SU-DHL-6 (cell line): Measurements from ENCODE around the gene MAP3K10.
"Not testable (repeated sequence)": the region's sequence is repeated elsewhere in the genome, so short reads cannot be mapped to it uniquely, and the experiment has no call there.

Source experiments
- CTCF ChIP-seq: fragments of 200-600 bp; sonication (generic); IDR thresholded peaks from one replicate; pipeline ENCODE4 v1.5.1; 2017; ENCODE audit warnings: antibody characterized with exemption, mild to moderate bottlenecking, low read length, moderate library complexity; ENCODE audit not compliant: insufficient read depth, poor library complexity, severe bottlenecking
- EZH2phosphoT487 ChIP-seq: fragments of 200-600 bp; sonication (generic), shearing (Covaris generic); conservative IDR thresholded peaks from 2 replicates; pipeline ENCODE4 v1.6.1; 2018; ENCODE audit warnings: mild to moderate bottlenecking, antibody characterized with exemption, low read length, moderate library complexity, mixed read lengths

GRCh38 chr19:40219029-40219428 lies 27.8 kb downstream of the MAP3K10 start:
- not testable (repeated sequence) for TF ChIP-seq CTCF, EZH2phosphoT487
